Upper lobe of left lung (tissue), 6 donors: Measurements from ENCODE around the gene TTC21B. TPM values are rescaled to one million over a fixed set of nuclear protein-coding genes. Genes with fewer than 3 reads are reported as not detected.

ENCODE experiments used
- ATAC-seq, 2 donors: fragments of 200-7000 bp; cut with Tn5 transposase; one replicate each; pipeline ENCODE4 v1.9.1; 2022; ENCODE audit warnings: mild to moderate bottlenecking in 2 of 2, moderate library complexity in 2 of 2; ENCODE audit not compliant: low FRiP score in 2 of 2
- DNase-seq, 2 donors: peaks; one replicate each; pipeline ENCODE4 v3.0.0-alpha.2; 2019 to 2020
- H3K27ac ChIP-seq, 4 donors: fragments of 200-600 bp; sonication (generic); one replicate each; pipeline ENCODE4 v1.5.1; 2016 to 2019
- H3K27me3 ChIP-seq, 4 donors: fragments of 200-600 bp; sonication (generic); one replicate each; pipeline ENCODE4 v1.5.1; 2017 to 2019
- H3K36me3 ChIP-seq, 4 donors: fragments of 200-600 bp; sonication (generic); one replicate each; pipeline ENCODE4 v1.5.1; 2016 to 2019
- H3K4me1 ChIP-seq, 4 donors: fragments of 200-600 bp; sonication (generic); one replicate each; pipeline ENCODE4 v1.5.1; 2018 to 2019
- H3K4me3 ChIP-seq, 4 donors: fragments of 200-600 bp; sonication (generic); one replicate each; pipeline ENCODE4 v1.5.1; 2017 to 2019; ENCODE audit warnings: mild to moderate bottlenecking in 2 of 4, moderate library complexity in 1 of 4
- H3K9me3 ChIP-seq, 4 donors: fragments of 200-600 bp; sonication (generic); one replicate each; pipeline ENCODE4 v1.5.1; 2018 to 2019
- EP300 ChIP-seq, 4 donors: sonication (generic); formaldehyde crosslinking; IDR thresholded peaks; one replicate each; pipeline ENCODE4 v1.5.1; 2017; ENCODE audit warnings: antibody characterized with exemption in 4 of 4, control low read depth in 2 of 4
- POLR2A ChIP-seq, 4 donors: fragments of 450-650 bp; IDR thresholded peaks; one replicate each; pipeline ENCODE4 v1.5.1; 2016 to 2017; ENCODE audit warnings: antibody characterized with exemption in 4 of 4, mild to moderate bottlenecking in 2 of 4
- POLR2AphosphoS5 ChIP-seq, 2 donors: sonication (generic); formaldehyde crosslinking; IDR thresholded peaks; one replicate each; pipeline ENCODE4 v1.5.1; 2017; ENCODE audit warnings: antibody characterized with exemption in 2 of 2
- WGBS, 2 donors: methylation state at CpG; one replicate each; pipeline ENCODE4 v1.1.5; 2017 to 2018; 5-methylcytosine and 5-hydroxymethylcytosine counted together
- total RNA-seq, 6 donors: library from RNA; depleted of rRNA in 4 of 6; stranded (reverse); fragments of >200 nt in 4 of 6; gene quantifications; one replicate each; pipeline versions ENCODE4 v1.1.0 to v1.2.1, GENCODE V29; 2016 to 2021
- TF ChIP-seq, protein P1 (sequence below), 6 experiments: fragments of 450-650 bp in 4 of 6; fragments of 200-600 bp in 2 of 6; sonication (generic) in 2 of 6; IDR thresholded peaks; one replicate each; pipeline ENCODE4 v1.5.1; 2016 to 2019; ENCODE audit warnings: antibody characterized with exemption in 6 of 6
- donor health status: DM: no; HTN: no; CAD: no; lungs with moderate emphysema.
- donor health status: DM: no; HTN: yes; CAD: no; lungs with severe emphysema.

TTC21B gene
- total RNA-seq, 6 donors from 2014 or later, result 14.6 to 150 (median 36.5) TPM

- ATAC-seq (no peak), DNase-seq (no peak)
- no peaks in the 10 kb centered on the region for H3K4me1 ChIP-seq
- TF ChIP-seq, protein P1, sequence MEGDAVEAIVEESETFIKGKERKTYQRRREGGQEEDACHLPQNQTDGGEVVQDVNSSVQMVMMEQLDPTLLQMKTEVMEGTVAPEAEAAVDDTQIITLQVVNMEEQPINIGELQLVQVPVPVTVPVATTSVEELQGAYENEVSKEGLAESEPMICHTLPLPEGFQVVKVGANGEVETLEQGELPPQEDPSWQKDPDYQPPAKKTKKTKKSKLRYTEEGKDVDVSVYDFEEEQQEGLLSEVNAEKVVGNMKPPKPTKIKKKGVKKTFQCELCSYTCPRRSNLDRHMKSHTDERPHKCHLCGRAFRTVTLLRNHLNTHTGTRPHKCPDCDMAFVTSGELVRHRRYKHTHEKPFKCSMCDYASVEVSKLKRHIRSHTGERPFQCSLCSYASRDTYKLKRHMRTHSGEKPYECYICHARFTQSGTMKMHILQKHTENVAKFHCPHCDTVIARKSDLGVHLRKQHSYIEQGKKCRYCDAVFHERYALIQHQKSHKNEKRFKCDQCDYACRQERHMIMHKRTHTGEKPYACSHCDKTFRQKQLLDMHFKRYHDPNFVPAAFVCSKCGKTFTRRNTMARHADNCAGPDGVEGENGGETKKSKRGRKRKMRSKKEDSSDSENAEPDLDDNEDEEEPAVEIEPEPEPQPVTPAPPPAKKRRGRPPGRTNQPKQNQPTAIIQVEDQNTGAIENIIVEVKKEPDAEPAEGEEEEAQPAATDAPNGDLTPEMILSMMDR (IDR thresholded peaks at IDR 0.05), result no peak
- no peak for TF ChIP-seq POLR2AphosphoS5 (IDR thresholded peaks at IDR 0.05)
- no peak for TF ChIP-seq POLR2A (IDR thresholded peaks at IDR 0.05)
- TF ChIP-seq EP300 (IDR thresholded peaks at IDR 0.05), result no peak
- H3K27me3 ChIP-seq, result no peaks in the 10 kb centered on the region
- no peak overlapping the region for H3K4me3 ChIP-seq
- WGBS, 2 donors, result 13 to 26% methylated on average over 1 of the region's 1 CpG
- H3K36me3 ChIP-seq, result no peaks in the 10 kb centered on the region
- no peak overlapping the region for H3K27ac ChIP-seq
- H3K9me3 ChIP-seq, result no peaks in the 10 kb centered on the region
These were observed 17.1 kb upstream of the TTC21B start for GRCh38 chr2:165970663-165971062.

GRCh38 chr2:165969227-165969626 is 15.7 kb upstream of the TTC21B start:
- Histone ChIP-seq H3K27me3 (no peaks in the 10 kb centered on the region), H3K9me3 (no peaks in the 10 kb centered on the region), H3K4me3 (no peak overlapping the region), H3K36me3 (no peaks in the 10 kb centered on the region), H3K4me1 (no peaks in the 10 kb centered on the region), H3K27ac (no peak overlapping the region)
- ATAC-seq (no peak), DNase-seq (no peak)
- no peak for TF ChIP-seq POLR2A (IDR thresholded peaks at IDR 0.05)
- TF ChIP-seq EP300 (IDR thresholded peaks at IDR 0.05), result no peak
- TF ChIP-seq, protein P1 (IDR thresholded peaks at IDR 0.05), result no peak
- no peak for TF ChIP-seq POLR2AphosphoS5 (IDR thresholded peaks at IDR 0.05)
- WGBS, 2 donors, result 61 to 65% methylated on average over 2 of the region's 2 CpGs

DNA sequence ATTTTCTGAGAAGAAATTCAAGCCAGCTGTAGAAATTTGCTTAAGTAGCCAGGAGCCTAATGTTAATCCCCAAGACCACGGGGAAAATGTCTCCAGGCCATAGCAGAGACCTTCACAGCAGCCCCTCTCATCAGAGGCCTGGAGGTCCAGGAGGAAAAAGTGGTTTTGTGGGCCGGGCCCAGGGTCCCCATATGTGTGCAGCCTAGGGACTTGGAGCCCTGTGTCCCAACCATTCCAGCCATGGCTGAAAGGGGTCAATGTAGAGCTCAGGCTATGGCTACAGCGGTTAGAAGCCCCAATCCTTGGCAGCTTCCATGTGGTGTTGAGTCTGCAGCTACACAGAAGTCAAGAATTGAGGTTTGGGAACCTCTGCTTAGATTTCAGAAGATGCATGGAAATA is 14.2 kb upstream of the TTC21B start:
- H3K36me3 ChIP-seq, result no peaks in the 10 kb centered on the region
- no peak overlapping the region for H3K27ac ChIP-seq
- ATAC-seq, result no peak
- H3K4me1 ChIP-seq, result no peaks in the 10 kb centered on the region
- TF ChIP-seq POLR2A (IDR thresholded peaks at IDR 0.05) (no peak), EP300 (IDR thresholded peaks at IDR 0.05) (no peak), POLR2AphosphoS5 (IDR thresholded peaks at IDR 0.05) (no peak)
- TF ChIP-seq, protein P1 (IDR thresholded peaks at IDR 0.05), result no peak
- no peaks in the 10 kb centered on the region for H3K9me3 ChIP-seq
- H3K4me3 ChIP-seq, result no peak overlapping the region
- no peaks in the 10 kb centered on the region for H3K27me3 ChIP-seq
- DNase-seq, result no peak
- WGBS, 2 donors, result 81 to 89% methylated on average over 3 of the region's 3 CpGs

GRCh38 chr2:165961818-165962217 is 8.2 kb upstream of the TTC21B start:
- H3K27me3 ChIP-seq, result no peaks in the 10 kb centered on the region
- H3K4me3 ChIP-seq, result no peak overlapping the region
- no peak for ATAC-seq
- no peak for TF ChIP-seq POLR2AphosphoS5 (IDR thresholded peaks at IDR 0.05)
- TF ChIP-seq POLR2A (IDR thresholded peaks at IDR 0.05), result no peak
- no peak for TF ChIP-seq EP300 (IDR thresholded peaks at IDR 0.05)
- TF ChIP-seq, protein P1 (IDR thresholded peaks at IDR 0.05), result no peak
- H3K9me3 ChIP-seq, result no peaks in the 10 kb centered on the region
- H3K4me1 ChIP-seq, result no peaks in the 10 kb centered on the region
- H3K36me3 ChIP-seq, result no peaks in the 10 kb centered on the region
- WGBS, 2 donors, result 89 to 95% methylated on average over 4 of the region's 4 CpGs
- DNase-seq, result no peak
- H3K27ac ChIP-seq, result no peak overlapping the region

- Histone ChIP-seq H3K27me3 (no peaks in the 10 kb centered on the region), H3K36me3 (no peaks in the 10 kb centered on the region), H3K27ac (no peak overlapping the region), H3K4me3 (no peak overlapping the region), H3K9me3 (no peaks in the 10 kb centered on the region), H3K4me1 (peaks cover 4 to 8% (median 5%) of the 10 kb centered on the region in 4 donors)
- 86 to 90% methylated on average over 4 of the region's 4 CpGs for WGBS, 2 donors
- TF ChIP-seq POLR2AphosphoS5 (IDR thresholded peaks at IDR 0.05) (no peak), EP300 (IDR thresholded peaks at IDR 0.05) (no peak), POLR2A (IDR thresholded peaks at IDR 0.05) (no peak)
- TF ChIP-seq, protein P1 (IDR thresholded peaks at IDR 0.05), result no peak
- DNase-seq (no peak), ATAC-seq (no peak)
These were observed 5.8 kb upstream of the TTC21B start for GRCh38 chr2:165959371-165959770.
